ENCODE measurements around the gene PTGR2.

DNA sequence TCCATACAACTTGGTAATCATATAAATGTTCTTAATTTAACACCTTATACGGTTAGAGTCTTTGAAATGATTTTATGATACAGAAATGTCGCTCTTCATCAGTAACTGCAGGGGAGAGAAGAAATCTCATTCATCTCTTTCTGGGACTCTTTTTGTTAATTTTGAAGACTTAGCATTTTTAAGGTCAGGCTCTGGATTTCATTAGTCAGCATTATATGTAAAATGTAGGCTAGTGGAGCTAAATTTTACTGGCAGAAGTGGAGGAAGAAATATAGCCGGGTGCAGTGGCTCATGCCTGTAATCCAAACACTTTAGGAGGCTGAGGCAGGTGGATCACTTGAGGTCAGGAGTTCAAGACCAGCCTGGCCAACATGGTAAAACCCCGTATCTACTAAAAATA lies 4.7 kb upstream of the PTGR2 start:
- no peak for TF ChIP-seq CTCF (IDR thresholded peaks at IDR 0.05; ENCODE audit: low read depth, low read length, missing input control)
- TF ChIP-seq RXRA (IDR thresholded peaks at IDR 0.05), result no peak
- no peak for TF ChIP-seq FOXA1 (IDR thresholded peaks at IDR 0.05)
- TF ChIP-seq, protein P1, sequence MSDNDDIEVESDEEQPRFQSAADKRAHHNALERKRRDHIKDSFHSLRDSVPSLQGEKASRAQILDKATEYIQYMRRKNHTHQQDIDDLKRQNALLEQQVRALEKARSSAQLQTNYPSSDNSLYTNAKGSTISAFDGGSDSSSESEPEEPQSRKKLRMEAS (IDR thresholded peaks at IDR 0.05), result no peak
- TF ChIP-seq YY1 (IDR thresholded peaks at IDR 0.05), result no peak
